Measurements from ENCODE around the gene CCDC12.

- no peak for TF ChIP-seq CTCF (IDR thresholded peaks at IDR 0.05)
- TF ChIP-seq EP300 (IDR thresholded peaks at IDR 0.05), result no peak
- no peak for TF ChIP-seq POLR2A (IDR thresholded peaks at IDR 0.05)
Observed at GRCh38 chr3:47003461-47004368, 27.2 kb upstream of the CCDC12 start.

Data from suprapubic skin (tissue), 3 donors.